ENCODE data around the gene TTL.

- TF ChIP-seq CTCF (IDR thresholded peaks at IDR 0.05; ENCODE audit: borderline replicate concordance, extremely low read depth, low read length, poor library complexity, severe bottlenecking) (no peak), EZH2 (IDR thresholded peaks at IDR 0.05; ENCODE audit: borderline replicate concordance, low read depth, low read length, severe bottlenecking) (no peak)
Measured at GRCh38 chr2:112579241-112579640, 97.3 kb downstream of the TTL start.
